Activated T-cell treated with anti-CD3 and anti-CD28 coated beads for 24 hours (primary cell): ENCODE measurements around the gene APC2.
"Not testable (repeated sequence)": the region's sequence is repeated elsewhere in the genome, so short reads cannot be mapped to it uniquely, and the experiment has no call there.

Source experiments
- DNase-seq: peaks from one replicate; pipeline ENCODE4 v3.0.0-alpha.2; 2020; ENCODE audit warnings: low read depth

The APC2 gene

DNA sequence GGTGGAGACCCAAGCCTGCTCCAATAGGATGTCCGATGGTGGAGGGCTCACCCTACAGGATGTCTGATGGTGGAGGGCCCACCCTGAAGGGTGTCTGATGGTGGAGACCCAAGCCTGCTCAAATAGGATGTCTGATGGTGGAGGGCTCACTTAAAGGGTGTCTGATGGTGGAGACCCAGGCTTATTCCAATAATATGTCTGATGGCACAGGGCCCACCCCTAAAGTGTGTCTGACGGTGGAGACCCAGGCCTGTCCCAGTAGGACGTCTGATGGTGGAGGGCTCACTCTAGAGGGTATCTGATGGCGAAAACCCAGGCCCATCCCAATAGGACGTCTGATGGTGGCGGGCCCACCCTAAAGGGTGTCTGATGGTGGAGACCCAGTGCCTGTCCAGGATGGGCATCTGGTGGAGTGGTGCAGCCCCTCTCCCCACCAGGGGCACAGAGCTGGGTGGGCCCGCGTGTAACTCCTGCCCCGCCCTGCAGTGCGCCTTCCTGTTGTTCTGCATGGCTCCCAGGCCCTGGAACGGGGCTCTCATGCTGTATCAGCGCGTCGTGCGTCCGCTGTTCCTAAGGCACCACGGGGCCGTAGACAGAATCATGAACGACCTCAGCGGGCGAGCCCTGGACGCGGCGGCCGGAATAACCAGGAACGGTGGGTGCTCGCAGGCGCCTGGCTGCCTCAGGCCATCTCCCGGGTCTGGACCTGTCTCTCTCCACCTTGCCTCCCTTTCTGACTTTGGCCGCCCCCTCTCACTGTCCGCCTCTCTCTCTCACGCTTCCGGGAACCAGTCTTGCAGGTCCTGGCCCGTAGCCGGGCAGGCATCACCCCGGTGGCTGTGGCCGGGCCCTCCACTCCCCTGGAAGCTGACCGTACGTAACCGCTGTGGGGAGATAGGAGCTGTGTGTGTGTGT, 46.1 kb downstream of the APC2 start:
- no peak for DNase-seq

DNA sequence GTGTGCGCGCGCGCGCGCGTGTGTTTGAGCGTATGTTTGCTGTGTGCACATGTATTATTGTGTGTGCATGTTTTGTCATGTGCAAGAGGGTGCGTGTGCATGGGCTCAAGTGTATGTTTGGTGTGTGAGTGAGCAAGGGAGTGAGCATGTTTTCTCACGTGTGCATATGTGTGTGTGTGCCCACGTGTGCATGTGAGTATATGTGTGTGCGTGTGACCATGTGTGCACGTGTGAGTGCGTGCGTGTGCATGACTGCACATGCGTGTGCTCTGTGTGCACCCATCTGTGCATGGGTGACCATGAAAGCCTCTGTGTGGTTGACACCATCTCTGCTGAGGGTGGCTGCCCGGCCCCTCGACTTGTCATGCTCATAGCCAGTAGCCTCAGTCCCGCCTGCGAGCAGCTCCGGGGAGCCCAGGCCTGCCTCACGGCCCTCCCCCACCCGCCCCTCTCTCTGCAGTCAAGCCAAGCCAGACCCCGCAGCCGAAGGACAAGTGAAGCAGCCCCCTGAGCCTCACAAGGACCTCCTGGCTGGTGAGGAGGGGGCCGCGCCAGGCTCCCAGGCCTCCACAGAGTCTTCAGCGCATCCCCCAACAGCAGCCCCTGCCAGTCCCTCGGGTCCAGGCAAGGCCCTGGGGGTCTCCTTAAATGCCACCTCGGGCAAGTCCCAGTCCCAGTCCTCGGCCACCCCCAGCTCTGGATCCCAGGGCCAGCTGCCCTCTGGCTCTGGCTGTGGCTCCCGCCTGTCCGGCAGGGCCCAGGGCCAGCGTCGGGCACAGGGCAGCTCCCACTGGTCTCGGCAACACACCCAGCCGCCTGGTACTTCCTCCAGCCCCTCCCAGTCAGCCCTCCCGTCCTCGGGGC, 47.0 kb downstream of the APC2 start:
- DNase-seq, result no peak

DNA sequence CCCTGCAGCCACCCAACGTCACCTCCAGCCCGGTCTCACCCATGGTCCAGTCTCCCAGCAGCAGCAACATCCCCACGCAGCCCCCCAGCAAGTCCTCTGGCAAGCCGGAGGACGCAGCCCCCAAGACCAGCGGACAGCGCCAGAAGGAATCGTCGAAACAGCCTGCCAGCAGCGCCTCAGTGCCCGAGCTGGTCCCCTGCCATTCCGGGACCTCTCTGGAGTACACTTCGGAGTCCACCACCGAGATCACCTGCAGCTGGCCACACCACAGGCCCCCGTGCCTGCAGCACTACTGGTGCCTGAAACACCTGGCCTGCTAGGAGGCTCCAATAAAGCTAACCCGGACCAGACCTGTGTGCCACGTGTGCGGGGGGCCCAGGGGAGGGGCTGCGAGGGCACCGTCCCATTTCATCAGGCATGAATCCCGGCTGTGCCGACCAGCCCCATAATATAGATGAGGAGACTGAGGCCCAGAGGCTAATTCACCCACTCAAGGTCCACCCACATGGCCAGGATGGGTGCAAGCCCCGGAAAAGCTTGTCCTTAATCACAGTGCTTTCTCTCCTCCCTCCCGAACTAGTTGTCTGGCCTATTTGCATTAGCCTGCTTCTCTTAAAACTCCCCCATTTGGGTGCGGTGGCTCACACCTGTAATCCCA, 47.8 kb downstream of the APC2 start:
- no peak for DNase-seq

DNA sequence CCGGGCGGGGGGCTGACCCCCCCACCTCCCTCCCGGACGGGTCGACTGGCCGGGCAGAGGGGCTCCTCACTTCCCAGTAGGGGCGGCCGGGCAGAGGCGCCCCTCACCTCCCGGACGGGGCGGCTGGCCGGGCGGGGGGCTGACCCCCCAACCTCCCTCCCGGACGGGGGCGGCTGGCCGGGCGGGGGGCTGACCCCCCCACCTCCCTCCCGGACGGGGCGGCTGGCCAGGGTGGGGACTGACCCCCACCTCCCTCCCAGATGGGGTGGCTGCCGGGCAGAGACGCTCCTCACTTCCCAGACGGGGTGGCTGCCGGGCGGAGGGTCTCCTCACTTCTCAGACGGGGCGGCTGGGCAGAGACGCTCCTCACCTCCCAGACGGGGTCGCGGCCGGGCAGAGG, 49.3 kb downstream of the APC2 start:
- DNase-seq, result not testable (repeated sequence)

DNA sequence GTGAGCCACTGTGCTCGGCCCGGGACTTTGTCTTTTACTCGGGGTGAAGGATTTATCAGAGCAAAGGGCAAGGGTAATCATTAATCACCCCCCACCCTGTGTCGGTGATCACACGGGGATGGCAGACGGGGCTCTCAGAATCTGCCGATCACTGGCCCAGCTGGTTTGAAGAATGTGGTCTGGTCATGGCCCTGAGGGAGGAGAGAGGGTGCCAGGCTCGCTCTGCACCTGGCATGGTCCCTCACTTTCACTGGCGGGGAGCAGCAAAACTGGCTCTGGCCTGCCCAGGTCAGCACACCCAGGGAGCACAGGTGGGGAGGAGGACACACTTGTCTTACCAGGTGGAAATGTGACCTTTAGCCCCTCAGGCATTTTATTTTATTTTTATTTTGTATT, 51.3 kb downstream of the APC2 start:
- DNase-seq, result no peak

DNA sequence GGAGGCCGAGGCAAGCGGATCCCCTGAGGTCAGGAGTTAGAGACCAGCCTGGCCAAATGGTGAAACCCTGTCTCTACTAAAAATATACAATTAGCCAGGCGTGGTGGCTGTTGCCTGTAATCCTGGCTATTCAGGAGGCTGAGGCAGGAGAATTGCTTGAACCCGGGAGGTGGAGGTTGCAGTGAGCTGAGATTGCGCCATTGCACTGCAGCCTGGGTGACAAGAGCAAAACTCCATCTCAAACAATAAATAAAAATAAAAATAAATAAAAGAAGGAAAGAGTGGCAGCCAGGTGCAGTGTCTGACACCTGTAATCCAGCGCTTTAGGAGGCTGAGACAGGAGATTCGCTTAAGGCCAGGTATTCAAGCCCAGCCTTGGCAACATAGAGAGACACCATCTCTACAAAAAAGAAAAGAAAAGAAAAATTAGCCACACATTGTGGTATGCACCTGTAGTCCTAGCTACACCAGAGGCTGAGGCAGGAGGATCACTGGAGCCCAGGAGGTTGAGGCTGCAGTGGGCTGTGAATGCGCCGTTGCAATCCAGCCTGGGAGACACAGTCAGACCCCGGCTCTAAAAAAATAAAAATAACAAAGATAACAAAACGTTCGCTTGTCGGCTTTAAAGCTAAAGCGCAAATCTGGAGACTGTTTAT, 52.6 kb downstream of the APC2 start:
- DNase-seq, result no peak

DNA sequence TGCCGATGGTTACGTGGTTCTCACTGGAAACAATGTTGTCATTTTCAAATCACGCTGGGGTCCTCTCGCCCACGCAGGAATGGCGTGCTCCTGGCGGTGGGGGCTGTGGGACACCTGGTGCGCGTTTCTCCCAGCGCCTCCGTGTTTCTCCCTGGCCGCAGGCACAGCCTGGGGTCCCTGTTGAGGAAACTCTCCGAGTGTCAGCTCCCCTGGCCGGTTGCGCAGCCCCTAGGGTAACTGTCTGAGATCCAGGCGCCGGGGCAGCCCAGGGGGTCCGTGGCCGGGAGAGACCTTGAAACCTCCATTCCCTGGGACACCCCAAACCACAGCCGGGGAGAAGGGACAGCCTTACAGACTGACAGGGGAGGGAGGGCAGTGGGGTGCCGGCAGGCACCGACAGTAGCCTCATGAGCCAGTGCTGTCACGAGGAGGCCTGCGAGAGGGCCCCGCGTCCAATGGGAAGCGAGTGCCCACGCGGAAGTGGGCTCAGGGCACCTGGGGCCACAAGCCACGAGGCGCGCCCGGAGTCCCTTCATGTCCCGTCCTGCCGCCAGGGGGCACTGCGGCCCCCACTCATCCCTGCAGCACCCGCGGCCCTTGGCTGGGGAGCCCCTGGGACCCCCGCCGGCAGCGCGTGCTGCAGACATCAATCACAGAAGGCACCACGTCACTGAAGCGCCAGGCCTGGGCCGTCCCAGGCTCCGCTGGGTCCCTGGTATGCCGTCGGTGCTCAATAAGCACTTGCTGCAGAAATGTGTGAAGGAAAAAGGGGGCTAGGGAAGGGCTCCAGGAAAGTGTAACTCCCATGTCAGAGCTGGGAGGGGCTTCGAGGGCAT, 53.4 kb downstream of the APC2 start:
- DNase-seq, result peak; percentile 58

DNA sequence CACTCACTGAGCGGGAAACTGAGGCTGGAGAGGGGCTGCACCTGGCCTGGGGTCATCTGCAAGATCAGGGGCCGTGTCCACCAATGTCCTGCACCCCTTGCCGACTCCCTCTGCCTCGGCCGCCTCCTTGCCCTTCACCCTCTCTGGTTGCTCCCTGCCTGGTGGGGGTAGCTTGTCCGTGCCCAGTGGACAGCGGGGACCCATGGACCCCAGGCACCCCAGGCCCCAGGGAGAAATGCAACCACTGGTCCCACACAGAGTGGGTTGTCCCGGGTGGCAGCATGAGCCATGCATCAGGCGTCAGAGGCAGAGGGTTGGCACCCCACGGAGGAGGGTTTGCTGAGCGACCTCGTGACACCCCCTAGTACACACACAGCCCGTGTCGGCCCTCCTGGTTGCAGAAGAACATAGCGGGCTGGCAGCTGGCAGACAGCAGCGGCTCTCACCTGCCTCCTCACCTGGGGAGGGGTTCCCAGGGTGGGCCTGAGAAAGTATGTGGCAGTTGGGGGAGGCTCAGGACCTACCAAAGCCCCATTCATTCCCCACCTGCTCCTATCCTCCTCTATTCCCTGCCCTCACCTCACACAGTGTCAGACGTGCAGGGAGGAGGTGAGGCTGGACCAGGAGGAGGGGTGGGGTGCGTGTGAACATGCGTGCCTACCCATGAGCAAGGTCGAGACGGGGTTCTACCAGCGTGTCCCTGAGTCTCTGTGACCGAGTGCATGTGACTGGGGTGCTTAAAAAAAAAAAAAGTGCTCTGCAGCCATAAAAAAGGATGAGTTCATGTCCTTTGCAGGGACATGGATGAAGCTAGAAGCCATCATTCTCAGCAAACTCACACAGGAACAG, 54.2 kb downstream of the APC2 start:
- no peak for DNase-seq

DNA sequence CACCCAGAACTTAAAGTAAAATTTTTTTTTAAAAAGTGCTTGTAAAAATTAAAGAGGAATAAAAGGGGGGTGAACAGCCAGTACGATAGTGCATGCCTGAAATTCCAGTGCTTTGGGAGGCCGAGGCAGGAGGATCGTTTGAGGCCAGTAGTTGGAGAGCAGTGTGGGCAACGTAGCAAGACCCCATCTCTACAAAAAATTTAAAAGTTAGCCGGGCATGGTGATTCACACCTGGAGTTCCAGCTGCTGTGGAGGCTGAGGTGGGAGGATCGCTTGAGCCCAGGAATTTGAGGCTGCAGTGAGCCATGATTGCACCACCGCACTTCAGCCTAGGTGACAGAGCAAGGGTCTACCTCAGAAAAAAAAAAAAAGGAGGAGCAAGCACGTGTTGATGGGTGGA, 55.1 kb downstream of the APC2 start:
- no peak for DNase-seq

DNA sequence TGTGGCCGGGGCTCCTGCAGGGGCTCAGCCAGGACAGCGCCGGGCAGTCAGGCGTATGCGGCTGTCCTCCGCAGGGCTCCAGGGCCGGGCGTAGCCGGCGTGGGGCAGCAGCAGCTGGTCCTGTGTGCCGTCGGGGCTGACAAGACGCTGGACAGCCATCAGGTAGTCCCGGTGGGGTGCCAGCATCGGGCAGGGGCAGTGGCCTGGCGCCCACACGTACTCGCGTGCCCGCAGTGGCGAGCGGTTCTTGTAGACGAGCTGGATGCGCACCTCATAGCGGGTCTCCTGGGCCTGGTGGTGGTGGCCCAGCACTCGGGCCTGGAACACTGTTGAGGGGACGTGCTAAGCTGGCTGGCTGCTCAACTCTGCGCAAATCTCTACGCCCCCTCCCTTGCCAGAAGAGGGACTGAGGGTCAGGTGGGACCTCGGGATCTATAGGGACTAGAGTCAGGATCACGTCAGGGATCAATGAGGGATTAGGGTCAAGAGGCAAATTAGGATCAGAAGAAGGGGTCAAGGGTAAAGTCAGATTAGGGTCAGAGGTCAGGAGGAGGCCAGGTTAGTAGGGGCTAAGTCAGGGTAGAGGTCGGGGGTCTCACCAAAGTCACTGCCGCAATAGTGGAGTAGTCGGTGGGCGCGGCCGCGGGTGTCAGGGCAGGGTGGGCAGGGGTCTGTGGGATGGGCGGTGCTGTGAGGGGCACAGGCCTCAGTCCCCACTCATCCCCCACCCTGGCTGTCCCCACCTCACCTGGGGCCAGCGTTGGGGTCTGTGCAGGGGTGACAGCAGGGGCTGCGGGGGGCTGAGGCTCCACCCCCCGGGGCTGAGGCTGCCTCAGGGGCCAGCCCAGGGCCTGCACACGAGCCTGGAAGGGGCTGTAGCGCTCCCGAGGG, 56.3 kb downstream of the APC2 start:
- no peak for DNase-seq

DNA sequence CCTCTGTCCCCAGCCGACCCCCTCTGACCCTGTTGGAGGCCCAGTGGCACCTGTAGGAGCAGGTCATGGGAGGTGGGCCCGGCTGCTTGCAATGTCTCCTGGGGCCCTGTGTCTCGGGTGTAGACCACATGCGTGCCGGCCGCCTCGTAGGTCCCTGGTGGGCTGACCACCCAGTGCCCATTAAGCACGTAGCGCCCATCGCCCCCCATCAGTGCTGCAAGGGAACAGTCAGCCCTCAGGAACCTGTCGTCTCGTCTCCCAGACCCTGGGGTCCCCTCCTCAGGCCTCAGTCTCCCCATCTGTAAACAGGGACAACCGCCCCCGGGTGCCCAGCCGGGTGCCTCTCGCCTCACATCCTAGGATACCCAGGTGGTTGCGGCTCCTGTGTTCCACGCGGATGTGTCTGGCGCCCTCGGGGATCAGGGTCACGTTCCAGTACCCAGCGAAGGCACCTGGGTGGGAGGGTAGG, 57.3 kb downstream of the APC2 start:
- DNase-seq, result no peak

DNA sequence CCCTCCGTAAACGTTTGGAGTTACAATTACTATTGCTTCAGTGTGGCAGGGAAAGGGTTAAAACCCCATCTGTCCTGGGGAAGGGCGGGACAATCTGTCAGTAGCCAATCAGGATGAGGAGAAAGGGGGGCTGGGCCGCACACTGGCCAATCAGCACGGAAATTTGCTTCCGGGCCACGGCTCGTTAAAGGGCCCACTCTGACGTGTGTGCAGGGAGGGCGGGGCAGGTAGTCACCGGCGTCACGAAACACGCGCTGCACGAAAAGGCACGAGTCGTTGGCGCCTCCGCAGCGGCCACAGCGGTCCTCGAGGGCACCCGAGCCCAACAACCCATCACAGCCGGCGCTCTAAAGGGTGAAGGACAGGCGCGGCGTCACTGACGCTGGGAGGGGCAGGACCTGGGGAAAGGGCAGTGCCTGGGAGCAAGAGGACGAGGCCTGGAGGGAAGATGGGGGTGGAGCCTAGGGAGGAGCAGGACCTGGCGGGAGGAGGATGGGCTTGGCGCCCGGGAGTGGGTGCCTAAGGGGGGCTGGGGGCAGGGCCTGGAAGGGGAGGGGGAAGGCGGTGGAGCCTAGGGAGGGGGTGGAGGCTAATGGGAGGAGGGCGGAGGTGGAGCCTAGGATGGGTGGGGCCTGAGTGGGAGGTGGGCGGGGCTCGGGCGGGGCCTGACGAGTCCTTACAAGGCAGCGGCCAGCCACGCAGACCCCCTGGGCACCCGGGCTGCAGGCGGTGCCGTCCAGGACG, 58.0 kb downstream of the APC2 start:
- DNase-seq, result peak; percentile 88

DNA sequence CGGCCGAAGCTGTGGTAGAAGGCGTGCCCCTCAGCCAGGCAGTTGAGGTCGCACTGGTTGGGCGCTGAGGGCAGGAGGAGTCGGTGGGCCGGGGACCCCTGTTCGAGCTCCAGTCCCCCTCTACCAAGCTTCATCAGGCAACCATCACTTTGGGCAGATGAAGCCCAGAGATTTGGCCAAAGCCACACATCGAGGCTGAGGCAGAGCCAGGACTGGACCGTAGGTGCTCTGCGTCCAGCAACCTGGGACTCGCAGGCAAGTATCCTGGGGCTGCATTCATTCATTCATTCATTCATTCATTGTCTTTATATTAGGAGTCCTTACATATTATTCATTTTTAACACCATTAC, 58.6 kb downstream of the APC2 start:
- no peak for DNase-seq

DNA sequence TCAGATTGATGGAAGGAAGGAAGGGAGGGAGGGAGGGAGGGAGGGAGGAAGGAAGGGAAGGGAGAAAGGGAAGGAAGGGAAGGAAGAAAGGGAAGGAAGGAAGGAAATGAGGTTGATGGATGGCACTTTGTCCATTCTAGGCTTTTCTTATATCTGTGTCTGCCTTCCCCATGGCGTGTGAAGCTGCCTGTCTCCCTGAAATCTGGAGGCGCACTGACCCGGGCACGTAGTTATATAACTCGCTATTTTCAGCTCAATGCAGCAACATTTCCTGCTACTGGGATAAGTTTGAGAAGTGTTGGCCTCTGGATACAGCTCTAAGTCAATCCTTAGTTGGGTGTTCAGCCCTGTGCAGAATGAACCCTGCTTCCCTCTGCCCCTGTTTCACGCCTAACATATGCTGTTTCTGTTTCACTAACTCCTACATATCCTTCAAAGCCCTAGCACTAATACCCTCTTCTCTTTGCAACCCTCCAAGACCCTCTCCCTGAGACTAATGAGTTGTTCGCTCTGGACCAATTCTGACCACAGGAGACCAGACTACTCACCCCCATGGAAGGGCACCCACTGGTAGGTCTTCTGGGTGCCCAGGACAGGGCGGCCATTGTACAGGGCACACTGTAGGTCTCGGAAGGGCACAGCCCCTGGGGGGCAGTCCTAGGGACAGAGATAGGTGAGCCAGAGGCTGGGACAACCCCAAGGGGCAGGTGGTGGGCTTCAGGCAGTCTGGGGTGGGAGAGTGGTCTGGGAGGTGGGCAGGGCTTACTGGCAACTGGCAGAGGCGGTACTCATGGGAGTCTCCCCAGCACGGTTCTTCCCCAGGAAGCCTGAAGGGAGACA, 59.9 kb downstream of the APC2 start:
- DNase-seq, result no peak

DNA sequence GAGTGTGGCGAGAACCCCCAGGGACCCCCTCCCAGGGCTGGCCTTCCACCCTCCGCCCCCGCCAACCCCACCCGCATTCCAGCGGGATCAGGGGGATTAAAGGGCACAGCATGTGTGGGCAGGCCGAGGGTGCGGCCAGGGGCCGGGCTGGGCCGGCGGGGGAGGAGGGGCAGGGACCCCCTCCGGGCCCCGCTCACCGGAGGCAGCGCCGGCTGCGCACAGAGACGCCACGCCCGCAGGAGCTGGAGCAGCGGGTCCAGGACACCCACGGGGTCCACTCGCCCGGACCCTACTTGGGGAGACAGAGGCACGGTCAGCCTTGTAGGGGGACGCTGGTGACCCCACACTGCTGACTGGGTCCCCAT, 60.5 kb downstream of the APC2 start:
- no peak for DNase-seq

DNA sequence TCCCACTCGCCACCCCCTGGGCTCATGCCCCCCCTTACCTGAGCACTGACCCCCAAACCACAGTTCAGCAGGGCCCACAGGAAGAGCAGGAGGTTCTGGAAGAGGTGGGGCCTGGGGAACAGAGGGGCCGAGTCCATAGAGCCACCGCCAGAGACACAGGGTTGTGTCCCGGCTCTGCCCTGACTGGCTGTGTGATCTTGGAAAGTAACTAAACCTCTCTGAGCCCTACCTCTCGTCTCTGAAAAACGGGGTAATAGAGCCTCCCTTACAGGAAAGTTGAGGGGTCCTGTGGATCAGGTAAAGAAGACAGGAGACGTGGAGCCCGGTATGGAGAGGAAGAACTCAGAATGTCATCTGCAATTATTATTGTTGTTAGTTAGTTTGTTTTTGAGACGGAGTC, 60.9 kb downstream of the APC2 start:
- DNase-seq, result no peak
